ENCODE measurements around the gene KLHL8. TPM values are rescaled to one million over a fixed set of nuclear protein-coding genes. Genes with fewer than 3 reads are reported as not detected.

Gene KLHL8
- total and polyA plus RNA-seq, 2 donors (not counting 3 experiments of a cell fraction or from before 2014, with no cell fraction given): 1.7 to 9.0 TPM

GRCh38 chr4:87230806-87231205, 10.4 kb upstream of the KLHL8 start:
- H3K9me1 ChIP-seq (replicated peaks; ENCODE audit: control insufficient read depth, extremely low read depth, insufficient read depth, low read length): no peaks in the 10 kb centered on the region
- no peak overlapping the region for H3K9ac ChIP-seq (replicated peaks; ENCODE audit: extremely low read depth, insufficient read depth, low read length)
- H3K4me3 ChIP-seq (replicated peaks in 1 of 3; ENCODE audit: insufficient read depth in 1 of 3, low read depth in 1 of 3, low read length in 3 of 3): no peak overlapping the region
- ChIA-PET CTCF (interaction anchor here (1.5 kb wide), 1 partner anchor 10 kb away, joined by 3 read pairs; the partner anchor contains the start of gene KLHL8), POLR2A (no interaction called here)
- intact Hi-C loops (cut with micrococcal nuclease): loop anchor here (10.0 kb wide), 2 partner anchors 226 to 636 kb away; partner anchors contain the start of gene PTPN13
- H2AFZ ChIP-seq (ENCODE audit: low read depth, low read length): no peak overlapping the region
- dilution Hi-C loops (cut with MboI; ENCODE audit: extremely low pct_ligation_motif_present, low sequenced_read_pairs): no loop called here
- BruUV-seq (replicated peaks): no TSS peak
- H3K79me2 ChIP-seq (ENCODE audit: control insufficient read depth, insufficient read depth, low read length): no peaks in the 10 kb centered on the region
- TF ChIP-seq GATA2 (IDR thresholded peaks at IDR 0.05; ENCODE audit: insufficient read depth, insufficient read length, low read depth, low read length): no peak
- no peak for TF ChIP-seq JUN (IDR thresholded peaks at IDR 0.05; ENCODE audit: borderline replicate concordance, insufficient read depth, insufficient read length, low read depth)
- H3K36me3 ChIP-seq (ENCODE audit: control insufficient read depth in 2 of 2, extremely low read depth in 1 of 2, insufficient read depth in 2 of 2, low read length in 2 of 2): no peaks in the 10 kb centered on the region
- H3K27me3 ChIP-seq (ENCODE audit: control insufficient read depth in 2 of 2, insufficient read depth in 2 of 2, low read length in 2 of 2): peaks cover 4 to 10% of the 10 kb centered on the region in 2 experiments
- H3K9me3 ChIP-seq (replicated peaks; ENCODE audit: control insufficient read depth, insufficient read depth, low read length): no peaks in the 10 kb centered on the region
- FAIRE-seq (no peak), DNase-seq (ENCODE audit: low read depth, low spot score) (no peak)
- H4K20me1 ChIP-seq (replicated peaks; ENCODE audit: control insufficient read depth, extremely low read depth, insufficient read depth, low read length): no peaks in the 10 kb centered on the region
- H3K4me1 ChIP-seq (ENCODE audit: control insufficient read depth, extremely low read depth, insufficient read depth, low read length): no peaks in the 10 kb centered on the region
- no peak overlapping the region for H3K27ac ChIP-seq (ENCODE audit: insufficient read depth, low read depth, low read length)
- H3K4me2 ChIP-seq (ENCODE audit: insufficient read depth, low read length): no peak overlapping the region

GRCh38 chr4:87229979-87230378, 9.6 kb upstream of the KLHL8 start:
- no peaks in the 10 kb centered on the region for H3K9me1 ChIP-seq (replicated peaks; ENCODE audit: control insufficient read depth, extremely low read depth, insufficient read depth, low read length)

More at GRCh38 chr4:87229979-87230378, 9.6 kb upstream of the KLHL8 start:
- ChIA-PET CTCF (interaction anchor here (0.8 to 1.5 kb wide), 2 partner anchors 9 to 79 kb away, joined by 3 read pairs; partner anchors contain the start of gene KLHL8), POLR2A (interaction anchor here (0.7 kb wide), 1 partner anchor 359 kb away, joined by 5 read pairs; no protein-coding TSS in a partner anchor)
- TF ChIP-seq FOS (IDR thresholded peaks at IDR 0.05; ENCODE audit: borderline replicate concordance, insufficient read depth, low read length) (no peak), GATA2 (IDR thresholded peaks at IDR 0.05; ENCODE audit: insufficient read depth, insufficient read length, low read depth, low read length) (no peak), POLR2AphosphoS5 (IDR thresholded peaks at IDR 0.05; ENCODE audit: insufficient read depth, low read depth, low read length) (no peak)
- FAIRE-seq (no peak), DNase-seq (ENCODE audit: low read depth, low spot score) (no peak)
- H3K27me3 ChIP-seq (ENCODE audit: control insufficient read depth in 2 of 2, insufficient read depth in 2 of 2, low read length in 2 of 2): peaks cover 4 to 10% of the 10 kb centered on the region in 2 experiments
- no peak overlapping the region for H3K4me3 ChIP-seq (replicated peaks in 1 of 3; ENCODE audit: insufficient read depth in 1 of 3, low read depth in 1 of 3, low read length in 3 of 3)
- no peak overlapping the region for H3K4me2 ChIP-seq (ENCODE audit: insufficient read depth, low read length)
- H3K36me3 ChIP-seq (ENCODE audit: control insufficient read depth in 2 of 2, extremely low read depth in 1 of 2, insufficient read depth in 2 of 2, low read length in 2 of 2): no peaks in the 10 kb centered on the region
- no peaks in the 10 kb centered on the region for H3K4me1 ChIP-seq (ENCODE audit: control insufficient read depth, extremely low read depth, insufficient read depth, low read length)
- no peak overlapping the region for H3K27ac ChIP-seq (ENCODE audit: insufficient read depth, low read depth, low read length)
- no peak overlapping the region for H2AFZ ChIP-seq (ENCODE audit: low read depth, low read length)
- intact Hi-C loops (cut with micrococcal nuclease): loop anchor here (10.0 kb wide), 2 partner anchors 225 to 635 kb away; partner anchors contain the start of gene PTPN13
- no TSS peak for BruUV-seq (replicated peaks)
- H3K79me2 ChIP-seq (ENCODE audit: control insufficient read depth, insufficient read depth, low read length): no peaks in the 10 kb centered on the region
- H3K9me3 ChIP-seq (replicated peaks; ENCODE audit: control insufficient read depth, insufficient read depth, low read length): no peaks in the 10 kb centered on the region
- no peak overlapping the region for H3K9ac ChIP-seq (replicated peaks; ENCODE audit: extremely low read depth, insufficient read depth, low read length)
- dilution Hi-C loops (cut with MboI; ENCODE audit: extremely low pct_ligation_motif_present, low sequenced_read_pairs): no loop called here
- no peaks in the 10 kb centered on the region for H4K20me1 ChIP-seq (replicated peaks; ENCODE audit: control insufficient read depth, extremely low read depth, insufficient read depth, low read length)
